Fibroblast of lung (primary cell): ENCODE results near the gene CEP170.
"Not testable (repeated sequence)": the region's sequence is repeated elsewhere in the genome, so short reads cannot be mapped to it uniquely, and the experiment has no call there.

Source experiments
- EZH2 ChIP-seq: IDR thresholded peaks from 2 replicates; pipeline ENCODE4 v1.5.1; 2012; ENCODE audit warnings: low read length, control low read depth, mild to moderate bottlenecking; ENCODE audit errors: missing control alignments
- TF ChIP-seq, protein P1 (sequence below), 2 donors: IDR thresholded peaks in 1 of 2; conservative IDR thresholded peaks in 1 of 2; 1 replicate in 1 of 2; 2 replicates in 1 of 2; pipeline ENCODE4 v1.5.1; 2011 to 2012; ENCODE audit warnings: low read length in 2 of 2, control low read depth in 1 of 2, inconsistent platforms in 1 of 2, low read depth in 1 of 2, mild to moderate bottlenecking in 1 of 2

DNA sequence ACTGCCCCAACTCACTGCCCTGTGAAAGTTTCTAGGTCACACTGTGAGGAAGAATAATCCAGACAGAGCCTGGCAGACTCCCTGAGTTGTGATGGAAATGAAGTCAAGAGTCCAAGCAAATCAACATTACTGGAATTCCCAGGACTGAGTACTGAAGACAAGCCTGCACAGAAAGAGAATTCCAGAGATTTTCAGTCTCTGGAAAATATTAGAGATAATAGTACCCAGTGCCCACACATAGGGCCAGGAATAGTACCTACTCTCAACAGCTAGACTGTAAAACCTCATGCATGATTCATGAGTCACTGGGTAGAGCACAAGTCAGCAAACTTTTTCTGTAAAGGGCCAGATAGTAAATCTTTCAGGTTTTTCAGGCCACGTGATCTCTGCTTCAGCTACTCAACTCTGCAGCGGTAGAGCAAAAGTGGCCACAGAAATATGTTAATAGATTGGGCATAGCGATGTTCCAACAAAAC is 50.0 kb downstream of the CEP170 start:
- TF ChIP-seq, protein P1, sequence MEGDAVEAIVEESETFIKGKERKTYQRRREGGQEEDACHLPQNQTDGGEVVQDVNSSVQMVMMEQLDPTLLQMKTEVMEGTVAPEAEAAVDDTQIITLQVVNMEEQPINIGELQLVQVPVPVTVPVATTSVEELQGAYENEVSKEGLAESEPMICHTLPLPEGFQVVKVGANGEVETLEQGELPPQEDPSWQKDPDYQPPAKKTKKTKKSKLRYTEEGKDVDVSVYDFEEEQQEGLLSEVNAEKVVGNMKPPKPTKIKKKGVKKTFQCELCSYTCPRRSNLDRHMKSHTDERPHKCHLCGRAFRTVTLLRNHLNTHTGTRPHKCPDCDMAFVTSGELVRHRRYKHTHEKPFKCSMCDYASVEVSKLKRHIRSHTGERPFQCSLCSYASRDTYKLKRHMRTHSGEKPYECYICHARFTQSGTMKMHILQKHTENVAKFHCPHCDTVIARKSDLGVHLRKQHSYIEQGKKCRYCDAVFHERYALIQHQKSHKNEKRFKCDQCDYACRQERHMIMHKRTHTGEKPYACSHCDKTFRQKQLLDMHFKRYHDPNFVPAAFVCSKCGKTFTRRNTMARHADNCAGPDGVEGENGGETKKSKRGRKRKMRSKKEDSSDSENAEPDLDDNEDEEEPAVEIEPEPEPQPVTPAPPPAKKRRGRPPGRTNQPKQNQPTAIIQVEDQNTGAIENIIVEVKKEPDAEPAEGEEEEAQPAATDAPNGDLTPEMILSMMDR (conservative IDR thresholded peaks at IDR 0.05 in 1 of 2, IDR thresholded peaks at IDR 0.05 in 1 of 2; ENCODE audit: low read depth in 1 of 2, low read length in 2 of 2), result not testable (repeated sequence)
- TF ChIP-seq EZH2, result not testable (repeated sequence)
